HepG2 (cell line): ENCODE data around the gene POLR1F.

Experiments
- CBX2 ChIP-seq, 2 experiments: fragments of 200-600 bp in 1 of 2; sonication (generic); formaldehyde crosslinking in 1 of 2; IDR thresholded peaks; 2 replicates each; pipeline versions ENCODE4 v1.7.0 to v1.8.1; 2018 to 2022; ENCODE audit warnings: low read depth in 2 of 2, low read length in 1 of 2, mild to moderate bottlenecking in 1 of 2, missing genetic modification reagents in 1 of 2
- MYNN ChIP-seq: sonication (generic); formaldehyde crosslinking; IDR thresholded peaks from 2 replicates; pipeline ENCODE4 v1.4.0; 2020; ENCODE audit warnings: mild to moderate bottlenecking, low read depth, missing genetic modification reagents
- NFE2L1 ChIP-seq: sonication (generic); formaldehyde crosslinking; IDR thresholded peaks from 2 replicates; pipeline ENCODE4 v1.4.0; 2020; ENCODE audit warnings: missing genetic modification reagents, mild to moderate bottlenecking, borderline replicate concordance
- REST ChIP-seq, 2 experiments: IDR thresholded peaks; 2 replicates each; pipeline ENCODE4 v1.6.1; 2011 to 2012; ENCODE audit warnings: low read length in 2 of 2, borderline replicate concordance in 1 of 2, low read depth in 1 of 2, mild to moderate bottlenecking in 1 of 2, moderate library complexity in 1 of 2
- STAT6 ChIP-seq: sonication (generic); formaldehyde crosslinking; IDR thresholded peaks from 2 replicates; pipeline ENCODE4 v1.4.0; 2020; ENCODE audit warnings: missing genetic modification reagents, mild to moderate bottlenecking, borderline replicate concordance
- ZBTB2 ChIP-seq: sonication (generic); formaldehyde crosslinking; IDR thresholded peaks from 2 replicates; pipeline ENCODE4 v1.8.0; 2022; ENCODE audit warnings: low read depth, missing genetic modification reagents
- ZFP37 ChIP-seq: sonication (generic); formaldehyde crosslinking; IDR thresholded peaks from 2 replicates; pipeline ENCODE4 v1.4.0; 2020; ENCODE audit warnings: missing genetic modification reagents, borderline replicate concordance
- ZNF292 ChIP-seq: sonication (generic); formaldehyde crosslinking; IDR thresholded peaks from 2 replicates; pipeline ENCODE4 v1.8.1; 2022; ENCODE audit warnings: mild to moderate bottlenecking, low read depth, missing genetic modification reagents, borderline replicate concordance
- ZNF317 ChIP-seq: sonication (generic); formaldehyde crosslinking; IDR thresholded peaks from 2 replicates; pipeline ENCODE4 v1.5.0; 2020; ENCODE audit warnings: mild to moderate bottlenecking, missing genetic modification reagents

- TF ChIP-seq ZBTB2 (CRISPR knock-in tag), result no peak
- TF ChIP-seq ZNF292 (CRISPR knock-in tag), result no peak
- TF ChIP-seq NFE2L1 (CRISPR knock-in tag), result no peak
- TF ChIP-seq MYNN (CRISPR knock-in tag), result no peak
- TF ChIP-seq ZNF317, result no peak
- TF ChIP-seq REST (IDR thresholded peaks at IDR 0.05; ENCODE audit: borderline replicate concordance in 1 of 2, low read depth in 1 of 2, low read length in 2 of 2), result no peak
- TF ChIP-seq ZFP37, result no peak
- TF ChIP-seq STAT6 (CRISPR knock-in tag), result no peak
- TF ChIP-seq CBX2 (IDR thresholded peaks at IDR 0.05; ENCODE audit: low read depth, low read length), result no peak
- TF ChIP-seq CBX2 (CRISPR knock-in tag; IDR thresholded peaks at IDR 0.05; ENCODE audit: low read depth), result no peak
Observed at GRCh38 chr7:19754521-19755116, 45.8 kb upstream of the POLR1F start.
